Neural progenitor cell (in vitro differentiated cells): ENCODE data around the gene GATAD1. TPM values are rescaled to one million over a fixed set of nuclear protein-coding genes. Genes with fewer than 3 reads are reported as not detected.
"Not testable (repeated sequence)": the region's sequence is repeated elsewhere in the genome, so short reads cannot be mapped to it uniquely, and the experiment has no call there.

ENCODE experiments used
- DNase-seq: peaks from one replicate; pipeline ENCODE4 v3.0.0-alpha.2; 2016; ENCODE audit warnings: low spot score
- H2AFZ ChIP-seq: fragments of 200-600 bp; sonication (generic); replicated peaks from 2 replicates; pipeline ENCODE4 v1.6.1; 2016; ENCODE audit warnings: antibody characterized with exemption
- H3F3A ChIP-seq: fragments of 200-600 bp; sonication (generic); 2 replicates; pipeline ENCODE4 v1.6.1; 2016; ENCODE audit warnings: antibody characterized with exemption, low read depth
- H3K27ac ChIP-seq: fragments of 200-600 bp; sonication (generic); 2 replicates; pipeline ENCODE4 v1.5.1; 2016; ENCODE audit warnings: mild to moderate bottlenecking
- H3K27me3 ChIP-seq: fragments of 200-600 bp; sonication (generic); 2 replicates; pipeline ENCODE4 v1.6.1; 2016; ENCODE audit warnings: mild to moderate bottlenecking, moderate library complexity
- H3K36me3 ChIP-seq: fragments of 200-600 bp; sonication (generic); 2 replicates; pipeline ENCODE4 v1.5.1; 2016
- H3K4me1 ChIP-seq: fragments of 200-600 bp; sonication (generic); 2 replicates; pipeline ENCODE4 v1.6.1; 2016; ENCODE audit warnings: mixed run types
- H3K4me2 ChIP-seq: fragments of 200-600 bp; sonication (generic); 2 replicates; pipeline ENCODE4 v1.6.1; 2016
- H3K4me3 ChIP-seq: fragments of 200-600 bp; sonication (generic); 2 replicates; pipeline ENCODE4 v1.5.1; 2016
- H3K79me2 ChIP-seq: fragments of 200-600 bp; sonication (generic); 2 replicates; pipeline ENCODE4 v1.6.1; 2016; ENCODE audit warnings: low read depth
- H3K9ac ChIP-seq: fragments of 200-600 bp; sonication (generic); 2 replicates; pipeline ENCODE4 v1.6.1; 2016
- H3K9me3 ChIP-seq: fragments of 200-600 bp; sonication (generic); 2 replicates; pipeline ENCODE4 v1.5.1; 2016; ENCODE audit warnings: low read depth
- H4K20me1 ChIP-seq: fragments of 200-600 bp; sonication (generic); 2 replicates; pipeline ENCODE4 v1.6.1; 2016; ENCODE audit warnings: low read depth
- H3K27ac Mint-ChIP-seq: 3 replicates; pipeline ENCODE4 v1.8.0; 2021; ENCODE audit warnings: mixed read lengths
- H3K27me3 Mint-ChIP-seq: 2 replicates; pipeline ENCODE4 v1.8.0; 2022; ENCODE audit warnings: low read depth, mild to moderate bottlenecking, inconsistent platforms, moderate library complexity, mixed read lengths; ENCODE audit not compliant: insufficient read depth
- H3K36me3 Mint-ChIP-seq: 3 replicates; pipeline ENCODE4 v1.8.0; 2021; ENCODE audit warnings: mixed read lengths
- H3K4me1 Mint-ChIP-seq: 3 replicates; pipeline ENCODE4 v1.8.0; 2021; ENCODE audit warnings: mixed read lengths
- H3K4me3 Mint-ChIP-seq: 3 replicates; pipeline ENCODE4 v1.8.0; 2021; ENCODE audit warnings: mild to moderate bottlenecking, moderate library complexity, mixed read lengths
- H3K9me3 Mint-ChIP-seq: 3 replicates; pipeline ENCODE4 v1.8.0; 2020; ENCODE audit warnings: mixed read lengths
- CTCF ChIP-seq: fragments of 200-600 bp; sonication (generic); IDR thresholded peaks from 2 replicates; pipeline ENCODE4 v1.5.1; 2017; ENCODE audit warnings: antibody characterized with exemption, mild to moderate bottlenecking
- EZH2 ChIP-seq: fragments of 200-600 bp; sonication (generic); IDR thresholded peaks from 2 replicates; pipeline ENCODE4 v1.6.1; 2017; ENCODE audit warnings: antibody characterized with exemption, mild to moderate bottlenecking, moderate library complexity
- EZH2phosphoT487 ChIP-seq: fragments of 200-600 bp; sonication (generic); IDR thresholded peaks from 2 replicates; pipeline ENCODE4 v1.6.1; 2017; ENCODE audit warnings: antibody characterized with exemption
- total RNA-seq: library from RNA; depleted of rRNA; stranded (reverse); fragments of >200 nt; gene quantifications from 2 replicates; pipeline ENCODE4 v1.2.3, GENCODE V29; 2015; ENCODE audit warnings: low replicate concordance

Gene GATAD1
- total RNA-seq, 1 donor from 2014 or later, result 56.5 TPM

GRCh38 chr7:92435542-92435941 is 11.7 kb upstream of the GATAD1 start:
- Histone ChIP-seq H4K20me1 (no peaks in the 10 kb centered on the region), H3K9ac (no peak overlapping the region), H3K27ac (no peak overlapping the region), H3K9me3 (no peaks in the 10 kb centered on the region), H3F3A (no peaks in the 10 kb centered on the region), H3K79me2 (no peaks in the 10 kb centered on the region), H3K27me3 (no peaks in the 10 kb centered on the region), H2AFZ (no peak overlapping the region), H3K4me3 (no peak overlapping the region), H3K4me2 (no peak overlapping the region), H3K4me1 (peaks cover 3% of the 10 kb centered on the region), H3K36me3 (no peaks in the 10 kb centered on the region)
- TF ChIP-seq EZH2 (no peak), EZH2phosphoT487 (no peak), CTCF (no peak)
- DNase-seq, result no peak
- no peak overlapping the region for H3K27ac Mint-ChIP-seq
- H3K4me3 Mint-ChIP-seq, result no peak overlapping the region
- H3K4me1 Mint-ChIP-seq, result no peaks in the 10 kb centered on the region
- no peaks in the 10 kb centered on the region for H3K9me3 Mint-ChIP-seq
- H3K36me3 Mint-ChIP-seq, result no peaks in the 10 kb centered on the region
- H3K27me3 Mint-ChIP-seq, result peaks cover 7% of the 10 kb centered on the region

DNA sequence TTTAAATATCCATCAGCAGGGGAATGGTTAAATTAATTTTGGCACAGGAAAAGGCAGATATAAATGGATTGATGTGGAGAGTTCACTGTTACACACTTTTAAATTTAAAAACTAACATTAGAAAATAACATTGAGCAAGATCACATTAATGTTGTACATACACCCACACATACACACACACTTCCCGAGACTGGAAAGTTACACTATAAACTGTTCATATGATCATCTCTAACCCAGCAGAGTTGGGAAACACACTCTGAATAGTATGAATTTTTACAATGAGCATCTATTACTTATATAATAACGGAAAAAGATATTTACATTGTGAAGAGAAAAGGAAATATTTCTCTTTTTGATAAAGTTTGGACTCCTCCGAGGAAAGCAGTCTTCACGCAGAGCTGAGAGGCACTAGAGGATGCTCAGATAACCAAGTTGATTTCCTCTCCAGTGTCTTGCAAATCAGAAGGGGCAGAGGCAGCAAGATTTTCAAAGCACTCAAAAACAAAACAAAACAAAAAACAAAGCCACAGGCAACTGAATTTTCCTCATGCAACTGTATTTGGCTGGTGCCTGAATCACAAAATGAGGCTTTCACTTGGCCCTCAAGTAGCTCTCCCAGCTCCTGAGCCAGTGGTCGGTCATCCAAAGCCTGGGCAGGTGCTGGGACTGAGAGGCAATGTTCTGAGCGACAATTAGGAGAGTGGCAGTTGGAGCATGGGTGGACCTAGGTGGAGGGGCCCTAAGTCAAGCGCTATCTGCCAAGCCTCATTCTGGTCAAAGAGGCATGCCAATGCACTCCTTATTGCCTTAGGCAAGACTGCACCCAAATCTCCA is 10.5 kb upstream of the GATAD1 start:
- no peak for TF ChIP-seq EZH2phosphoT487
- no peak for TF ChIP-seq EZH2
- no peak for TF ChIP-seq CTCF
- H3K4me1 Mint-ChIP-seq, result no peaks in the 10 kb centered on the region
- H3K36me3 ChIP-seq, result no peaks in the 10 kb centered on the region
- no peaks in the 10 kb centered on the region for H3K79me2 ChIP-seq
- no peak for DNase-seq
- no peaks in the 10 kb centered on the region for H3K9me3 ChIP-seq
- no peak overlapping the region for H3K4me3 ChIP-seq
- no peak overlapping the region for H3K4me3 Mint-ChIP-seq
- H3K9me3 Mint-ChIP-seq, result no peaks in the 10 kb centered on the region
- no peak overlapping the region for H3K9ac ChIP-seq
- no peak overlapping the region for H3K27ac Mint-ChIP-seq
- no peaks in the 10 kb centered on the region for H3K36me3 Mint-ChIP-seq
- peaks cover 6% of the 10 kb centered on the region for H3K4me1 ChIP-seq
- no peak overlapping the region for H3K27ac ChIP-seq
- H4K20me1 ChIP-seq, result no peaks in the 10 kb centered on the region
- peak overlapping the region; percentile 68 for H2AFZ ChIP-seq
- H3F3A ChIP-seq, result no peaks in the 10 kb centered on the region
- peaks cover 7% of the 10 kb centered on the region for H3K27me3 Mint-ChIP-seq
- H3K4me2 ChIP-seq, result no peak overlapping the region
- no peaks in the 10 kb centered on the region for H3K27me3 ChIP-seq

DNA sequence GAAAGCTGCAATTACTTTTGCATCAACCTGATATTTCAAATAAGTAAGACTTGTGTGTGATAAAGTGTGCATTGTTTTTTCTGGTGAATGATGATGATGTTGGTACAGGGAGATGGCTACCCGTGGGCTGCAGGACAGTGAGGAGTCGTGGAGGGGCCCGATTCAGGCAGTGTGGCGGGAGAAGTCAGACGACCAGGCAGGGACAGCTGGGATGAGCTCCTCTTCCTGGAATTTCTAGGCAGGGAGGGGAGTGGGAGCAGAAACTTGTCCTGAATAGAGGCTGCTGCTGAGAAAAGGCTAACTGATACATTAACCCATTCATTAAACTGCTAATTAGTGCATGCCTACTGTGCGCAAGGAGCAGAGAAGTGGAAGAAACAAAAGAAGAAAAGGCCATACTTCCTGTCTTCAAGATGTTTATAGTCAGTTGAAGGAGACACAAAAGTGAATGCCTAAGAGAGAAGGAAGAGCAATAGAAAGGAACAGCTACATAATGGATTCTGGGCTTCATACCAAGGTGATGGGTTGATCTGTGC is 9.3 kb upstream of the GATAD1 start:
- Mint-ChIP-seq H3K36me3 (no peaks in the 10 kb centered on the region), H3K4me3 (no peak overlapping the region), H3K9me3 (peaks cover 5% of the 10 kb centered on the region), H3K27ac (no peak overlapping the region), H3K4me1 (no peaks in the 10 kb centered on the region), H3K27me3 (peaks cover 7% of the 10 kb centered on the region)
- Histone ChIP-seq H3K36me3 (no peaks in the 10 kb centered on the region), H3K79me2 (no peaks in the 10 kb centered on the region), H3K9ac (no peak overlapping the region), H3F3A (no peaks in the 10 kb centered on the region), H3K27me3 (no peaks in the 10 kb centered on the region), H3K27ac (no peak overlapping the region), H4K20me1 (no peaks in the 10 kb centered on the region), H3K4me2 (no peak overlapping the region), H3K4me3 (no peak overlapping the region), H3K9me3 (no peaks in the 10 kb centered on the region), H3K4me1 (peaks cover 6% of the 10 kb centered on the region), H2AFZ (no peak overlapping the region)
- TF ChIP-seq CTCF (no peak), EZH2phosphoT487 (no peak), EZH2 (no peak)
- no peak for DNase-seq

DNA sequence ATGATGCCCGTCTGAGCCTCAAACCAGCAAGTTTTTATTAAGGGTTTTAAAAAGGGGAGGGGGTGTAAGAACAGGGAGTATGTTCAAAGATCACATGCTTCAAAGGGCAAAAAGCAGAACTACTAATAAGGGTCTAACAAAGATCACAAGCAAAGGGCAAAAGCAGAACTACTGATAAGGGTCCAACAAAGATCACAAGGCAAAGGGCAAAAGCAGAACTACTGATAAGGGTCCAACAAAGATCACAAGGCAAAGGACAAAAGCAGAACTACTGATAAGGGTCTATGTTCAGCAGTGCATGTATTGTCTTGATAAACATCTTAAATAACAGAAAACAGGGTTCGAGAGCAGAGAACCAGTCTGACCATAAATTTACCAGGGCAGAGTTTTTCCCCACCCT is 4.6 kb upstream of the GATAD1 start:
- H3K4me3 Mint-ChIP-seq, H3K27ac ChIP-seq, H3K9me3 Mint-ChIP-seq: not testable (repeated sequence)

More for the DNA sequence above, 4.6 kb upstream of the GATAD1 start:
- not testable (repeated sequence) for H3K4me2 ChIP-seq, H3K4me3 ChIP-seq, H3K27me3 ChIP-seq, H3F3A ChIP-seq, H4K20me1 ChIP-seq, H3K36me3 ChIP-seq, H3K4me1 ChIP-seq, H3K27ac Mint-ChIP-seq, H3K79me2 ChIP-seq, H3K9ac ChIP-seq, H2AFZ ChIP-seq, H3K36me3 Mint-ChIP-seq, DNase-seq, H3K27me3 Mint-ChIP-seq, H3K9me3 ChIP-seq, H3K4me1 Mint-ChIP-seq
